Measurements from ENCODE around the gene FOXN3. TPM values are rescaled to one million over a fixed set of nuclear protein-coding genes. Genes with fewer than 3 reads are reported as not detected.
"Not testable (repeated sequence)": the region's sequence is repeated elsewhere in the genome, so short reads cannot be mapped to it uniquely, and the experiment has no call there.

Gene FOXN3
- total RNA-seq, 2 experiments from 2014 or later: 68.3 to 80.8 TPM

DNA sequence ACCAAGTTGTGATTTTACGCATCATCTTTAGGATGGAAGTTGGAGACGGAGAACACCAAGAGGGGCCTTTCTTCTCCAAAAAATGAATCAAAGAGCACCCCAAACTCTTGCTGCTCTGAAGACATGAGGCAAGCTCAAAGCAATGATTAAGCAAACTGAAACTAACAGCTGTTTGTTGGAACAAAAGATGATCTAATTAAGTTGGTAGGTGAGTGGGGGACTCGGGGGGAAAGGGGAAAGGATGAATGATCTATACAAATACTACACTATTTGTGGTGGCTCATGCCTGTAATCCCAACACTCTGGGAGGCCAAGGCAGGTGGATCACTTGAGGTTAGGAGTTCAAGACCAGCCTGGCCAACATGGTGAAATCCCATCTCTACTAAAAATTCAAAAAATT, 217.7 kb downstream of the FOXN3 start:
- POLR2A ChIA-PET, CTCF ChIA-PET: not testable (repeated sequence)

DNA sequence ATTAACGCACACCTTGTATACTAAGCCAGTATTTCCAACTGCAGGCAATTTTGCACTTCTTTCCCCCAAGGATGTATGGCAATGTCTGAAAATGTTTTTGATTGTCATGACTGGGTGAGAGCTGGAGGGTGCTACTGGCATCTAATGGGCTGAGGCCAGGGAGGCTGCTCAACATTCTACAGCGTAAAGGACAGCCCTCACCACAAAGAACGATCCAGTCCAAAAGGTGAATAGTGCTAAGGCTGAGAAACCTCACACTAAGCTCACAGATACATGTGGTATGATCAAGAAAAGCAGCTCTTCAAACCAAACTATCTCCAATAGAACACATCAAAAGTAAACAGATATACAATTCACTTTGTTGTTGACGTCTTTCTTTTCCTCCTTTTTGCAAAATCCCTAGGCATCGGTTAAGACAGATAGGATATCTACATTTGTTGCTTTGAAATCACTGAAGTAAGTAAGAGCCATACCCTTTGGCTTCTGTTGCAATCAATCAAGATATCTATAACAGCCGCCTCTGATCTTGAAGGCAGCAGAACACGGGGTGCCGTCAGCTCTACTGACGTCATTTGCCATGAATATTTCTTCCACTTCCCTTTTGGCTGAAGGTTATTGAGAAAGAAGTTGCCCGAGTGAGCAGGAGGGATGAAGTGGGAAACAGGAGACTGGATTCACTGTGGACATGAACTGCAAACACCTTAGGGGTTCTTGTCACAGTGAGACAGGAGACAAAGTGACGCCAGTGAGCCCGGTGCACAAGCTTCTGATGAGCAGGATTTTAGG, 218.3 kb downstream of the FOXN3 start:
- CTCF ChIA-PET: no interaction called here
- POLR2A ChIA-PET: interaction anchor here (0.5 kb wide), 1 partner anchor 194 kb away, joined by 4 read pairs; no protein-coding TSS in a partner anchor

GRCh38 chr14:89197623-89198022, 219.4 kb downstream of the FOXN3 start:
- POLR2A ChIA-PET: no interaction called here
- CTCF ChIA-PET: no interaction called here

DNA sequence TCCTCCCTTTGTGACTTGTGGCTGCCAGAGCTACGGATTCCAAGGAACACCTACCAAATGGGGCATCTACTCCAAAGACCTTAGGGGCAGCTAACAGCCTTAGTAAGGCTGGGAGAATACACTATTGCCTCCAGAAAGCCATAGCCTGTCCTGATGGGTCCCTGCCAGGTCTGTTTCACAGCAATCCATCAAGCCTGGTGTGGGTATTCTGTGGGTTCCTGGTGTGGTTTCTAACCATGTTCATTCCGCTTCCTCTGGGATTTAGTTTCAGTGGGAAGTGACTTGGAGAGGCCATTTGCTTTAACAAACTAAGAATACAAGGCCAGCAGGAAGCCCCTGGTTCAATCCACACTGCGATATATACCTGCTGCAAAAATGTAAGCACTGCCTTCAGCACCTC, 220.5 kb downstream of the FOXN3 start:
- CTCF ChIA-PET: no interaction called here
- POLR2A ChIA-PET: no interaction called here

DNA sequence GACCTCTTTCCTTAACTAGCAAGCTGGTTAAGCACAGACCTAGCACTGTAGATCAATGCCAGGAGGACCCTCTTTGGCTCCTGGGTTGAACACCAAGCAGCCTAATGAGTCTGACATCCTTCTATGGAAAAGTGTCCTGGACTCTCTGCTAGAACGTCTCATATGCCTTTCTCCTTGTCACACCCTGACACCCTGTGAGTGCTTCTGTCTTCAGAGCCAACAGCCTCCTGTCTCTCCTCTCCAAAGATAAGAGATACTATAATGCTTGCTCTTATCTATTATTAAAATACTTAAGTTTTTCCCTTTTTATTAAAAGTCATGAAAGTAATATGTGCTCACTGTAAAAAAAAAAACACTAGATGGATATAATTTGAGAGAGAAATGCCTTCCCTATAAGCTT, 222.7 kb downstream of the FOXN3 start:
- ChIA-PET POLR2A (no interaction called here), CTCF (no interaction called here)

GRCh38 chr14:89190765-89191513, 226.1 kb downstream of the FOXN3 start:
- ChIA-PET CTCF (no interaction called here), POLR2A (no interaction called here)

DNA sequence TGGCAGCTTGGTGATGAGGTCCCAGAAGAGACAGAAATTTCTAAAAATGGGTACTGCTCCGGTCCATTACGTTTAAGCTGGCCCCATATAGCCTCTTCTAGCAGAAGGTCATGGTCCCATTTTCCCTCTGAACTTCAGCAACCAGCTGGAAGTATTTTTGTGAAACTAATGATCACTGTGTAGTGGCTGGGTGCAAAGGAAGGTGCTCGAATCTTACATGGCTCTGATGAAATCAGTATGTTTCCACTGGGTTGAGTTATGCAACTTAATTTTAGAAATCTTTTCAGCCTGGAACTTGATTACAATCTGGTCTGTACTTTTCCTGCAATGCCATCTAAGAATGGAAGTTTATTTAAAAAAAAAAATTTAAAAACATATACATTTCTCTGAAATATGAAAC, 228.5 kb downstream of the FOXN3 start:
- ChIA-PET POLR2A (no interaction called here), CTCF (no interaction called here)

DNA sequence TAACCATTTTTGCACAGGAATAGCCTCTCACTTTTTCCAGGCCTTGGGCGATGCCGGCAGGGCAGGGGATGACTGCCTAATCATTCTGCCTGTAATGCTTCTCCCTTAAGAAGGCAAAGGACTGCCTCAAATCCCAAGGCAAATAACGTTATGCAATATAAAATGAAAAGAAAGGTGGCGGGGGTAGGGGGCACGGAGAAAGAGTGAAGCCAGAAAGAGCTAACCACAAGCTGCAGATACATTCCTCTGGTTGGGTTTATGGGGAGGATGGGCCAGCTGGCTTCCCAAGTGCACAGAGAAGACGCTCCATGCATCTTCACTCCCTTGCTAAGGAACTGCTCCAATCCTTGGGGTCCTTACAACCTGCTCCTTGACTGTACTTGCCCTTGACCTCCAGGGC, 229.5 kb downstream of the FOXN3 start:
- ChIA-PET CTCF (no interaction called here), POLR2A (no interaction called here)

- CTCF ChIA-PET: no interaction called here
- POLR2A ChIA-PET: no interaction called here
Measured at GRCh38 chr14:89186856-89187376, 230.1 kb downstream of the FOXN3 start.

DNA sequence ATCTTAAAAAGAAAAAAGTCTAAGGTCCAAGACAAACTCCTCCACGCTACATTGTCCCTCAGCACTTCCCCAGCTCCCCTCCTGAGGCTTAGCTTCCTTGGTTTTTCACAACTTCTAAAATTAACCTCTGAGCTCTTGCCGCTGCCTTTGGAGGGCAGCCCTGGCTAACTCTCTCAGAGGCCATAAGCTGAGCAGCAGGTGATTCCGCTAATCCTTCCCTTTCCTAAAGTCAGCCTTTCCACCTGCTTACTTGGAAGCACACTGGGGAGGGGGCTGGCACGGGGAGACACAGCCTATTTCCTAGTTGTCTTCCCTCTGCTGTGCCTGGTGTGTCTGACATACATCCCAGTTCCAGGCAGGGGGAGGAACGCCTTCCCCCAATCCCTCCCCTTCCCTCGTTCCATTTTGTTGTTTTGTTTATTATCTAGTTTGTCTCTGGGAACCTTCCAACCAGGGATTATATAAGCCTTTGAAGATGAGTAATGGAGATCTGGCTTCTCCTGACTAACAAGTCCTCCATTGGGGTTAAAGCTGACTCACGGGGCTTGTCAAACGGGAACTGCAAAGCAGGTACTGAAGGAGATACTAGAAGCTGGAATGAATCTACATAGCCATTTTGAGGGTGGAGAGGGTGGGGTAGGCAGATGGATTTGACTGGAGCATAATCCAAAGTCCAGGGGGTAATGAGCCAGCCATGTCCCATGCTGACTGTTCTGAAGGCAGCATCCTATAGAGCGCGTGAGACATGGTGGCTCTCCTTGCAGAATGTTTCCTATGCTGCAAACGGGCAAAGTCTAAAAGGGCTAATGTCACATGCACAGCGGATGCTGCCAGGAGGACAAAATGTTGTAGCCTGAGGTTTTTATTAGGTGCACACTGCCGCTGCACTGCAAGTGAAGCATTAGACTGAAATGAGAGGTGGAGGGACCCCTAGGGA, 230.8 kb downstream of the FOXN3 start:
- POLR2A ChIA-PET: no interaction called here
- CTCF ChIA-PET: no interaction called here

GRCh38 chr14:89184952-89185351, 232.1 kb downstream of the FOXN3 start:
- ChIA-PET POLR2A (no interaction called here), CTCF (no interaction called here)

GRCh38 chr14:89182326-89182725, 234.7 kb downstream of the FOXN3 start:
- POLR2A ChIA-PET: no interaction called here
- CTCF ChIA-PET: no interaction called here

- CTCF ChIA-PET: no interaction called here
- POLR2A ChIA-PET: no interaction called here
Measured at GRCh38 chr14:89180546-89180945, 236.5 kb downstream of the FOXN3 start.

DNA sequence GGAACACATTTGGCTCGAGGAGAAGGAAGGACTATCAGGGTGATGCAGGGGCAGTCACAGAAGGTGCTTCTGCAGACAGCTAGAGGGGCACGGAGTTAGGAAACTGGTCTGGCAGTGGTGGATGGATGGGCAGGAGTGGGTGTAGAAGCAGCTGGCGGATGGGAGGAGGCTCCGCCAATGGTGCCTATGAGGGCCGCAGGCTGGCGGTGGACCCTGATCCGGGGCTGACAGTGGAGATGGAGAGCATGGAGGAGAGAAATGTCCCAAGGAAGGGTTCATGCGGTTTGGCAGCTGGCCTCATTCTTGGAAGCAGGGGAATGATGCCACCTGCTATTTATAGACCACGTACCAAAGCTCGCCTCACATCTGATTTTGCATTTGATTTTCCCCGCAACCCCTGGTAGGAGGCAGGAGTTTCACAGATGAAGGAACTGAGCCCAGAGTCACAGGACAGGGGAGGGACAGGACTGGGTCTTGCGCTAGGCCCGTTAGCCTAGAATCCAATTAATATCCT, 237.1 kb downstream of the FOXN3 start:
- CTCF ChIA-PET: no interaction called here
- POLR2A ChIA-PET: no interaction called here

DNA sequence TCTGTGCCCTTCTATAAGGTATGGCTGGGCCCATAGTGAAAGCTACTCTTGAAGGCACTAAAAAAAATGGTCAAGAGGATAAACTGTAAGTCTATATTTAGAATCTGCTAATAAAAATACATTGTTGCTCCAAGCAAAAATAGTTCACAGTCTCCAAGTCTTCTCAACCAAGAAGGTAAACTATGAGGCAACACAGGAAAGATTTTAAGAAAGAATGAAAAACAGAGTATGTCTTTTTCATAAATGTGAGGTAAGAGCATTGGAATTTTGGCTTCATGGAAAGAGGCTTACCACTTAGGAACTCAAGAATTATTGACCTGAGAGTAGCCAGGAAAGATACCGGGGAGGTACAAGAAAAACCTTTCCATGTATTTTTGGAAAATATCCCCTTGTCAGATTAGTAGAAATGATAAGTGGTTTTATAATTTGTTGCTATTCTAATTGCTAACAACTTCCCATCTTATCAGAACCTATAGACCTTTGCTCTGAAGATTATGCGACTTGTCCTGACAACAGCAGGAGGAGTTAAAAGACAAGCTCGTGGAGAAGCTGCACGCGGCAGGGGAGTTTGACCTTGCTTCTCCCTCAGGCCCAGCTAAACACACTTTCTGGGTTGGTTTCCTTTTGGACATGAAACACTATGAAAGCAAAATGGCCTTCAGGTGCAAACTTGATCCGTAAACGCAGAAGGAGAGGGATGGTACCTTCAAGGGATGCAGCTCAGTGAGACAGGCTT, 238.1 kb downstream of the FOXN3 start:
- ChIA-PET CTCF (no interaction called here), POLR2A (no interaction called here)

DNA sequence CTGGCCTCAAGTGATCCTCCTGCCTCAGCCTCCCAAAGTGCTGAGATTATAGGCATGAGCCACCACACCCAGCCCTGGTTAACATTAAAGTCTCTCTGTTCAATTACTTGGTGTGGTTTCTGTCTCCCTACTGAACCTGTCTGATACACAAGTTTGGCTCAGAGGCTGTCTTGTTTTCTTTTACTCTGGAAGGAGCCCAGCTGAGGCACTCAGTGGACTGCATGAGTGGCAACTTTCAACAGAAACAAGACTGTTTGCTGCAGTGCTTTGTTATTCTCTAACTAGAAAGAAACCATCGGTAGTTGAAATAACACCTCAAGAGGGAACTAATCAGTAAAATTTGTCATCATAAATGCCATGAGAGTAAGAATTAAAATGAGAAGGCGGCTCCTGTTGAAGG, 238.7 kb downstream of the FOXN3 start:
- ChIA-PET POLR2A (interaction anchor here (0.7 kb wide), 1 partner anchor 237 kb away, joined by 3 read pairs; no protein-coding TSS in a partner anchor), CTCF (interaction anchor here (0.7 to 1.4 kb wide), 4 partner anchors 10 to 608 kb away, joined by 3 to 4 read pairs (median 3); no protein-coding TSS in a partner anchor)

GRCh38 chr14:89175881-89176799, 240.9 kb downstream of the FOXN3 start:
- ChIA-PET CTCF (interaction anchor here (1.1 kb wide), 1 partner anchor 171 kb away, joined by 3 read pairs; no protein-coding TSS in a partner anchor), POLR2A (interaction anchor here (0.7 kb wide), 1 partner anchor 606 kb away, joined by 5 read pairs; no protein-coding TSS in a partner anchor)

DNA sequence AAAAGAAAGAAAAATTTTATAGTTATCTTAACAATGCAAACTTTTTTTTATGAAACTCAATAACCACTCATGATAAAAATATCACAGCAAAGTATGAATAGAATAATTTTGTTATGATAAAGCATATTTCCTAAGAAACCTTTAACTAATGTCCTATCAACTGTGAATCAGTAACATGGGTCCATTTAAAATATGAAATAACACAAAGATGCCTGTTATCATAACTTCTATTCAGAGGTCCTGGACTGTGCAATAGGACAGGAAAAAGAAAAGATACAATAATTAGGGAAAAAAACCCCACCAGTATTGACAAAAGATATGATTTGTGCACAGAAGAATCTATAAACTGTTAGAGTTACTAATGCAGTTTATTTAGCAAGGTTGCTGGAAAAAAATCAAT, 245.4 kb downstream of the FOXN3 start:
- ChIA-PET POLR2A (no interaction called here), CTCF (no interaction called here)

Measured in activated CD8-positive, alpha-beta memory T cell treated with anti-CD3 and anti-CD28 coated beads for 36 hours (primary cell).